GM15510 (cell line): ENCODE data around the gene MYO5B.

Experiments used
- POLR2A ChIP-seq: IDR thresholded peaks from 3 replicates; pipeline ENCODE4 v1.6.1; 2011; ENCODE audit warnings: borderline replicate concordance; ENCODE audit not compliant: insufficient read length; ENCODE audit errors: extremely low read depth

Gene MYO5B

DNA sequence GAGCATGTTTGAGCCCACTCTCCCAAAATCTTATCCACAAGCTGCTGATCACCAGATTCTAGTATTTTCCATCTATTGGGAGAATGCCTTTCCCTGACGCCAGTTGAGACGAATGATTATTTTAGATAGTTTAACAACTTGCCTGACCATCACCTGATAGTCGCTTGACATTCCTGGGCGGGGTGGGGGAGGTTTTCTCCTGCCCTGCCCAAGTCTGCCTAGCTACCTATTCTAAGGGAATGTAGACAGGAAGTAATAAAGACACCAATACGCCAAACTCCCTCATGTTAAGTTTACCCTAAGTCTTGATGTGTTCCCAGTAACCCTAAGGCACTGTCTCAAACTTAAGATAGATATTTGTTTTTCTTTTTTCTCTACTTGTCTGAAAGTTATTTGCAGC lies 377.0 kb downstream of the MYO5B start:
- no peak for TF ChIP-seq POLR2A

DNA sequence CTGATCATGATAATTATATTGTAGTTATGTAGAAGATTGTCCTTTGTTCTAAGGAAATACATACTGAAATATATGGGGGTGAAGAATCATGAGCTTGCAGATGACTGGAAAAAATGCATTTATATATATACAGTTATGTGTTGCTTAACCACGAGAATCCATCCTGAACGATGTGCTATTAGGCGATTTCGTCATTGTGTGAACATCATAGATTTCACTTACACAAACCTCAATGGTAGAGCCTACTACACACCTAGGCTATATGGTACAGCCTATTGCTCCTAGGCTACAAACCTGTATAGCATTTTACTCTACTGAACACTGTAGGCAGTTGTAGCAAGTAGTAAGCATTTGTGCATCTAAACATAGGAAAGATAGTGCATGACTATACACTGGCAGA lies 379.0 kb downstream of the MYO5B start:
- no peak for TF ChIP-seq POLR2A

DNA sequence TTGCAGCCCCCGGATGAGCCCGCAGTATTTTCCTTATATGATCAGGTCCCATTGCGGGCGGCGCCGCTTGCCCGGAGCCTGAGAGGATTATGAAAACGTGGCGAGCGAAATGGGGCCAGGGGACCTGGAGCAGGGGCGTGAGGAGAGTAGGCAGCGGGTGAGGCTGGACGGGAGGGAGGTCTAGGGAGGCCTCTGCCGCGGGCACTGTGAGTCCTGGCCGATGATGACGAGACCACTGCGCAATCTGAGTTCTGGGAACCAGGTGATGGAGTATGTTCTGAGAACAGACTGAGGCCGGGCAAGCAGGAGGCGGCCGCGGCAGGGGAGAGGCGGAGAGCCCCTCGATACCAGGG lies 380.8 kb downstream of the MYO5B start:
- TF ChIP-seq POLR2A, result no peak

DNA sequence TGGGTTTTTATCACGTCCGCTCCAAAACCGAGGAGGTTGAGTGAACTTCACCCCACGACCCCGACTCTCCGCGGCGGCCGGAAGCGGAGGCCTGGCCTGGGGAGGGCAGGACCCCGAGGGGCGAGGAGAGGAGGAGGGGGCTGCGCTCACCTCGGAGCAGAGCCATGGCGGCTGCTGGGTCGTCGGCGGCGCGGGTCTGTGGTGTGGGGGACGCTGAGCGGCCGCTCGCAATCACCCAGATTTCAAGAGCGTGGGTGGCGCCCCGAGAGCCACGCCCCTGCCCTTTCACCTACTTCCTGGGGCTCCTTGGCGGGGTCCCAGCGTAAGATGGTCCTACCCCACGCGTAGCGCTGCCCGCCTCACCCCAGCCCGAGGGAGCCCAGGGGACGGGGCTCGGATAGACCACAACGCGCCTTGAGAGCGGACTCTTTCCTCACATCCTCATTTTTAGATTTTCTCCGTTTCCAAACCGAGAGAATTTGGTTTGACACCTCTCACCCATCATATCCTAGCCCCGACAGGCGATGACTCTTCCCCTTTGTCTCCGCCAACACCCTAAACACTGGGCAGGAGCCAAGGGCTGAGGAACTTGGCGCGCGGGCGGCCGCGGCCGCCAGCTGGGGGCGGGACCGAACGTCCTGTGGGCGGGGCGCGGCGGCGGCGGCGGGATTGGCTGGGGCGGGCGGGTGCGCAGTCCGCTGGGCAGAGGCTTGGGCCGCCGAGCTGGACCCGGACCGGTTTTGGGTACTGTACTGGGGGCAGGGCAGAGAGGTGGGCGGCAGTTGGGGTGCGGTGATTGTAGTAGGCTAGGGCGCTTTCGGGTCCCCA lies 381.4 kb downstream of the MYO5B start, which contains the start of gene ACAA2:
TSS of gene ACAA2 (minus strand) at position 215 of the 828 bp plus-strand sequence. CDS start at position 166, 49 bp downstream.
- TF ChIP-seq POLR2A, result peak; percentile 73

DNA sequence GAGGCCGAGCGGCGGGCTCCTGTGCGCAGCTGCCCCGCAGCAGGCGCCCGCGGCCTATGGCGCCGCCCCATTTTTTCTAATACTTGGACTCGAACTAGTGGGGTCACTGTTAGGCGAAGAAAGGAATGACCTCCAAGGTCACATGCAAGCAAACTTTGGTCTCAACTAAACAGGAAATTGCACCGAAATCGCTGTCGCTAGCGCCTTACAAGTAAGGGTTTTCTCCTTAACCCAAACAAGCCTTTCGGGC lies 382.0 kb downstream of the MYO5B start:
- no peak for TF ChIP-seq POLR2A

DNA sequence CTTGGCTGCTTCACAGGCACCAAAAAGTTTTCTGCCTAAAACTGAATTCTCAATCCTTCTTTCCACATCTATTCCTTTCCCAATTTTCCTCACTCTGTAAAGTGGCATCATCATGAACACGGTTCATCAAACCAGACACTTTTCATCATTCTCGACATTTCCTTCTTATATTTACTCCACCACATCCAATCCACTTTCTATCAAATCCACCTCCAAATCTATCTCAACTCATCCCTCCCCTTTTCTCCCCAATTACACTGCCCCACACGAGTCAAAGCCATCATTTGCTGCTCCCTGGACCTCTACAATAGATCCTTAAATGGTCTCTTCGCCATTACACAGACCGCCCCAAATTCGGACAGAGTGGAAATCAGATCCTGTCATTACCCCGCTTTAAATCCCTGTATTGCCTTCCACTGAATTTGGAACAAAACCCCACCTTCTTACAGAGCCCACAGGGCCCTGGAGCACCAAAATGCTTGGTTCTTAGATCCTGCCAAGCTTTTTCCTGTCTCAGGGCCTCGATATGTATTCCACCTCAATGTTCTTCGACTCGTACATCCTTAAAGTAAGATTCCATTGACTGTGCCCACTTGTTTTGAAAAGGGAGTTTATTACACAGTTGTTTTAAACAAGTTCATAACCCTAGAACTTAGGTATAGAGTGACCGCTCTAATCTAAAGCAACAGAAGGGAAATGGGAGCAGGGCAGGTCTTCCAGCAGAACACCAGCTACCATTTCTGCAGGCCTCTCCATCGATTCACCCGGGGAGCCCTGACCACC lies 382.5 kb downstream of the MYO5B start:
- no peak for TF ChIP-seq POLR2A

DNA sequence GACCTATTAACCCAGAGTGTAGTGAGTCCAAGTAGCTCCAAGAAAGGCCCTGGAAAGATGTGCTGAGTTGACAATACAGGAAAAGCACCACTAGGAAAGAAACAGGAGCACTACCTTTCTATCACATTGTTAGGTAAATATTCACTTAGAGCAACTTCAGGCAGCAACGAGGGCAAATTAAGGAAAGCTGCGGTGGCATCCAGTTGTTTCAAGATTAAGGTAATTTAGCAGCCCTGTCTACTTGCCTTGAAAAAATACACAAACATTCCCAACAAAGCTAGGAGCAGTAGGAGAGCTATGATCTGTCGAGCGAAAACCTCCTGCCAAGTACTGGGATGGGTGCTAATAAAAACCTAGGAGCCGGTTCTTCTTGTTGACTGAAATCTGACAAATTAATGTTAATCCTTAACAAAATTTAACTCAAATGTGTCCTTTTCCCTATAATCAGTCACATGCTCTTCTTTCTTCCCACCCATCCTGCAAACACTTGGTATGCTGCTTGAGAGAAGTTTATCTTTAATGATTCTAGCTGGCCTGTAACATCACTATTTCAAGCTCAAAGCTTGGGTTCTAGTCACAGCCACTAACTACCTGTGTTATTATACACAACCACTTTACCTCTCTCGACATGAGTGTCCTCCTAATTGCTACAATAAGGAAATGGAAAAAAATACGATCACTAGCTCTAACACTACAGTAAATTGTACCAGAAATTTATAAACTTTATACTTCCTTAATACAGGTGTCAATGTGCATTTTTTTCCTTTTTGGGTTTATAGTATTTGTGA lies 383.6 kb downstream of the MYO5B start:
- no peak for TF ChIP-seq POLR2A

DNA sequence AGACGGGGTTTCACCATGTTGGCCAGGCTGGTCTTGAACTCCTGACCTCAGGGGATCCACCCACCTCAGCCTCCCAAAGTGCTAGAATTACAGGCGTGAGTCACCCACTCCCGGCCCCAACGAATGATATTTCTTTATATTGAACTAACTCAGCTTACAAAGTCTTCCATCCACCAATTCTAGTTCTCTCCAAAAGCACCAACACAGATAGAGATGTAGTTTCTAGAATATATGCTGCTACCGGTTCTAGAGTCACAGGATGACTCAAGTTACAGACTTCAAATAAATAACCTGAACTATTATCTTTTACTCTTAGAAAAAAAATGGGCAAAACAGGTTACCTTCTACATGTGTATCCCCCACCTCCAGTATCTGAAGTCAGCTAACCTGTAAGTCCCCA lies 390.9 kb downstream of the MYO5B start:
- TF ChIP-seq POLR2A, result no peak

DNA sequence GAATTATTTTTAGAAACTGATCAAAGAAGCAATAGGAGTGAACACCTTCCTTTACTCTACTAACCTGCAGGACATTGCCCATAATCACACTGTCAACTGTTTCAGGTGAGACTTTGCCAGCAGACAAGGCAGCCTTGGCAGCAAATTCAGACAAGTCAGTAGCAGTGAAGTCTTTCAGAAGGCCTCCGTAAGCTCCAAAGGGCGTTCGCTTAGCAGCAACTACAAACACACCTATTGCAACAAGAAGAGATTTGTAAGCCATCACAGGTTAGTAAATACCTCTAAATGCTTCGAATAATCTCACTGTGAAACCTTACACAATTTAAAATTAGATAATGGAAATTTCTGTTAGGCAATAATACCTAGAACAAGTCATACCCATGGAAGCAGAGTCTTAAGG lies 392.3 kb downstream of the MYO5B start:
- no peak for TF ChIP-seq POLR2A

DNA sequence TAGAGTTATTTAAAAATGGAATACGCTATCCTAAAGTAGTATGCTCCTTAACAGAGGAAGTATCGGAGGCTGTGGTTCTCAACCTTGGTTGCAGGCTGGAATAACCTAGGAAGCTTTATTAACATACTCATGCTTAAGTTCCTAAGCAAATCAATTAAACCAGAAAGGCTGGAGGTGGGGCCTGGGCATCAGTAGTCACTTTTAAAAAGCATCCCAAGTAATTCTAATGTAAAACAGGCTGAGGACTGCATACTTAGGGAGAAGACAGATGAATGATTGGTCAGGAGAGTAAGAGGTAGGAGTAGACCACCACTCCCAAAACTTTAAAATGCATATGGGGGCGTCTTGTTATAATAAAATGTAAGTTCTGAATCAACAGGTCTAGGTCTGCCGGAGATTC lies 396.9 kb downstream of the MYO5B start:
- no peak for TF ChIP-seq POLR2A

DNA sequence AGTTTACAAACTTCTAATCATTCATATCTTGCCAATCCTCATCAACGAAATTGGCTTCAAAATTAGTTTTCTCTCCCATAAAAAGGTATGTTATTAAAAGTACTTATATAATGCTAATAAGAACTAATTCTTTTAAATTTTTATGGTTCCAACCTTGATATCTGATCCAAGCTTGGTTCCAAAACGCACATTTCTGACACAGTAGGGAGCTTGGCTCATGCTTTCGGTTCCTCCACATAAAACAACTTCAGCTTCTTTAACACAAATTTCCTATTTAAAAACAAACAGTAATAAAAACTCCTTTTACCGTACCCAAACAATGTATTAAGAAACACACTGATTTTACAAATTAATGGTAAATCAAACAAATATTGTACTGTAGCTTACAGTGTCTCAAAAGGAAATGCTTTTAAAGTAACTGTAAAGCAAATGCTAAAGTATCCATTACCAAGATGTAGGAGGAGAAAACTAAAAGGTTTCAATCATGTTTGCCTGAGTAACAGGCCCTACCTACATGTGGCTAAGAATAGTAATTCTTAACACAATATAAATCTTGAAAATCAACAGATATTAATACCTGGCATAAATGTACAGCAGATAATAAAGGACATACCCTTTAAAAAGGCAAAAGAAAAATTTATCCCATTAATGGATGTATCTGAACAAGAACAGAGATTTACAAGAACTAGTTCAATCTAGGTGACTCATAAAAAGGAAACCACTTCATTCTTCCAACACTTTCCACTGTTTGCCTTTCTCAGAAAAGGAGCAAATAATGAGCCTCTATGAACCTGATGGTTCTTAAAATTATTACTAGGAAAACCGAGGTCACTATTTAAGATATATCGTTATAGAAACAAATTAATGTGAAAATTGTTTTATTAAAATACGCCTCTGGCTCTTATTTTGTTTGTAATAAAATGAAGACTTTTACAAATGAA lies 399.1 kb downstream of the MYO5B start:
- no peak for TF ChIP-seq POLR2A

DNA sequence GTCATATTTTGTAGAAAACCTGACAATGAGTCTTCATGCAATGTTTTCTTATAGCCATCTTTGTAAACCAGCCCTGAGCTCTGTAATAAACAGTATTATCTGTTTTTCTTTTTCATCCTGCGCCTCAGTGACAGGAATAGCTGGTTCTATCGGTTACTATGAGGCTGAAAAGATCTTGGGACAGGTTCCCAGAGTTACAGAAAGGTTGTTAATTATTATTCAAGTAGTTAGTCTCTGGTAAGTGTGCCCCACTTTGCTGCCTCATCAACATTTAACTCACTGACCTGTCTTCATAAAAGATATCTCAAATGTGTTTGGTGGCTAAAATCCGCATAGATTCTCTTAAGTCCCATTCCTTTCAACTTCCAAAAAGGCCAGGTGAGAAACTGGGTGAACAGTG lies 400.2 kb downstream of the MYO5B start:
- no peak for TF ChIP-seq POLR2A

DNA sequence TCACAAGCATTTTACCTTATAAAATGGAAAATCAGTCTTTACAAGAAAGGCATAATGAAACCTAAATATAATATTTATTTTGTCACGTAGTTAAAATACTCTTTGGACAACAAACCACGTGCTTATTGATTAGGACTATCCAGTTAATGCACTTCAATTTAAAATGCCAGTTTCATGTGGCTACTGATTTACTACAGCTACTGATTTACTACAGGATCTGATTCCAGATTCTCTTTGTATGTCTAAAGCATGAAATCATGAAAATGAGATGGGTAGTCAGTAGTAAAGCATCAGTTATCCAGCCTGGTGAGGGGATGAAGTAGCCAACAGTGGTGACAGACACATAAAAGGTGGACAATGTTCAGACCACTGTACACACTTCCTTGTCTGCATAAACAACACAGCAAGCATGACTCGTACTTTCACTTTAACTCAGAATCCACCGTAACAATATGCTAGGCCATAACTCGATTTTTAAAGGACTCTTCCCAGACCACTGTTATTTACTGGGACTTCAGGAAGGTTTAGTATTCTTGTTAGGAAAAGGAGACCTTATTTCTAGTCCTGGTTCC lies 406.5 kb downstream of the MYO5B start:
- TF ChIP-seq POLR2A, result no peak

DNA sequence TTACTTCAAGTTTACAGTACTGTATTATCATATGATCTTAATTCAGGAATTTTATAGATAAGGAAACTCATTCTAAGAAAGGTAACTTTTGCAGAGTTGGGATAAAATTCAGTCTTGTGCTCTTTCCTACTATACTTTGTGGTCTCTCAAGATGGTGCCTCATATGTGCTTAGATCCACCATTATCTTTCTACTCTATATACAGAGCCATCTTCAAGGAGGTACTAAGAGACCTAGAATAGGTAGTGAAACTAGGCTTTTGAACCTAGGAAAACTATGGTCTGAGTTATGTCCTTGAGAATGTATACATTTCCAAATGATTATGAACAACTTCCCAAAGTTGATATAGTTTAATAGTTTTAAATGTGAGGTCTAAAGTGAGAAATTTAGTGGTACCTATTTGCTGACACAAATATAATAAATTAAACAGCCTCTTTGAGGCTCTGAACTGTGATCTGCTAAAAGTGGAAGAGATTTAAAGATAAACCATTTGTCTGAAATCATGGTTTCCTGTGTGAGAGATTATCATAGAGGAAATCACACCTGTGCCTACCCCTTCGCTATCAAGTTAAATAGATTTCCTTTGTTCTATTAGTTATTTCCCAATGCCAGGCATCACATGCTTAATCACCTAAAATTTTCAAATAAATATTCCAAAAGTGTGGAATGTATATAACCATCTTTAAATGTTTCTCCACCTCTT lies 408.8 kb downstream of the MYO5B start:
- no peak for TF ChIP-seq POLR2A

DNA sequence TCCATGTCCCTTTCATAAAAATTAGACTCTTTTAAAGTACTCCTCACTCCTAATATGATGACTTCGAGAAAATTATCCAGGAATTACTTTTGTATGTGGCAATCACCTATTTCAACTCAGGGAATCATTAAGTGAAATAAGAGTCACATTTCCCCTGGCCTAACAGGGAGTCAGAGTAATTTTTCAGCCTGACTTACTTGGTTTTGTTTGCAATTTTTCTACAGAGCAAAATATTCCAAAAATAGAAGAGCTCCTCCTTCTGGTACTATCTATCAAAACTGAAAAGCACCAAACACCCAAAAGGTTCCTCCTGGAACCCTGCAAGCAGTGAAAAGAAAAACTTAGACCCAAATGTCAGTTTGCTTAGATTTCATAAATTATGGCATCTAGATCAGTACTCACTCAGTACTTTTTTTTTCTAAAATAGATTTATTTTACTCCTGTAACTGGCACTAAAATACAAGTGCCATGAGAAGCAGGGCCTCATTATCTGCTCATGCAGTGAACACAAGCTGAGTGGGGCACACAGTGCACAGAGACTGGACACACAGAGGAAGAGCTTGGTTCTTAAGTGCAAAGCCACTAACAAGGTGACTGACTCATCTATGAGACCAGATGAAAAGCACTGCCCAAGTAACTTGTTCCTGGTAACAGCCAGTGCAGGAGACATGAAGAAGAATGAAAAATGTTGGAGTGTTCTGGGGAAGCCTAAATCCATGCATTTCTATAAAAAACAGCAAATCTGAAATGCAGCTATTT lies 410.3 kb downstream of the MYO5B start:
- TF ChIP-seq POLR2A, result no peak
